NCI-H69 (cell line): ENCODE measurements around the gene RMC1.
"Not testable (repeated sequence)": the region's sequence is repeated elsewhere in the genome, so short reads cannot be mapped to it uniquely, and the experiment has no call there.

Experiments
- DNase-seq: peaks from one replicate; lab custom pipeline; 2025; lab: John Stamatoyannopoulos, UW

The RMC1 gene

DNA sequence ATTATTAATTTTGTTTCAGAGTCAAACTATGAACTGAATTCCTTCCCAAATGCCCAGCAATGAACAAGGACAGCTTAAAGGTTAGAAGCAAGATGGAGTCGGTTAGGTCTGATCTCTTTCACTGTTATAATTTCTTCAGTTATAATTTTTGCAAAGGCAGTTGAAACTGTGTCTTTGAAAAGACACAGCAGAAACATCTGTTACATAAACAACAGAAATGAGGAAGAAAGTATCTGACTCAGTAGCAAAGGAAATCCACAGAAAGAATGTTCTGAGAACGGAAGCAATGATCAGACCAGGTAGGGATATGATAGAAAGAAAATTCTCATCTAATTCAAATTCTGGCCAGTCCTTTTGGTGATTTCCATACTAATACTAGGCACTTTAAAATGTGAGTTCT is 5.2 kb upstream of the RMC1 start:
- no peak for DNase-seq

DNA sequence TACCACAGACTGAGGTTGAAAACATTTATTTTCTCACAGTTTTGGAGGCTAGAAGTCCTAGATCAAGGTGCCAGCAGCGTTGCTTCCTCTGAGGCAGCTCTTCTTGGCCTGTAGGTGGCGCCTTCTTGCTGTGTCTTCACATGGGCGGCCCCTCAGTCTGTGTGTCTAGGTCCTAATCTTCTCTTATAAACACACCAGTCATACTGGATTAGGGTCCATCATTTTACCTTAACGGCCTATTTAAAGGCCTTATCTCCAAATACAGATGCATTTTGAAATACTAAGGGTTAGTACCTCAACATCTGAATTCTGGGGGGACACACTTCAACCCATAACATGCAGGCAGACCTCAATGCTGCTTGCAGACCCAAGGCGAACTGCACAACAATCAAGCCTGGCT is 4.4 kb upstream of the RMC1 start:
- peak; percentile 92 for DNase-seq

DNA sequence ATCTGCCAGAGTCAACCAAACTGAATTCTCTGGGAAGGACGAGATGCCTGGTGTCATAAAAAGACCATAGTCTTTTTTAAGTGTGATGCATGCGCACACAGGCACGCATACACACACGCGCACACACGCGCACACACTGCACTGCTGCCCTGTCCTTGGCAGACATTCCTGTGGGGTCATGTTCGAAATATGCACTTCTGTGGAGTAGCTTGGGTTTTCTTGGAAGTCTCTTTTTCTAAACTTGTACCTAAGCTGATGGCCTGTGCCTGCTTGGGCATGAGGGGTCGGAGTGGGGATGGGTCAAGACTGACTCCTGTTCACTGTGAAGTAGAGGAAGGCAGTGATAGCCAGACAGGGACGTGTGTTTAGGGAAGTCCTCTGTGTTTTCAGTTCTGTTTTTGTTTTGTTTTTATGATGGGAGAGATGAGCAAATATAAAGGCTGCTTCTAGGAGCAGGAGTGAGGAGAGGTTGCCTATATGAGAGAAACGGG is 4.0 kb upstream of the RMC1 start:
- DNase-seq, result no peak

DNA sequence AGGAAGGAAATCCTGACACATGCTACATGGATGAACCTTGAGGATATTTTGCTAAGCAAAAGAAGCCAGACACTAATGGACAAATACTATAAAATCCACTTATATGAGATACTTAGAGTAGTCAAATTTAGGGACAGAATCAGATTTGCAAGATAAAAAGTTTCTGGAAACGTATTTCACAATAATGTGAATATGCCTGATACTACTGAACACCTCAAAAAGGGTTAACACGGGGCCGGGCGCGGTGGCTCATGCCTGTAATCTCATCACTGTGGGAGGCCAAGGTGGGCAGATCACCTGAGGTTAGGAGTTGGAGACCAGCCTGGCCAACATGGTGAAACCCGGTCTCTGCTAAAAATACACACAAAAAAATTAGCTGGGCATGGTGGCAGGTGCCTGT is 1.7 kb upstream of the RMC1 start:
- no peak for DNase-seq

DNA sequence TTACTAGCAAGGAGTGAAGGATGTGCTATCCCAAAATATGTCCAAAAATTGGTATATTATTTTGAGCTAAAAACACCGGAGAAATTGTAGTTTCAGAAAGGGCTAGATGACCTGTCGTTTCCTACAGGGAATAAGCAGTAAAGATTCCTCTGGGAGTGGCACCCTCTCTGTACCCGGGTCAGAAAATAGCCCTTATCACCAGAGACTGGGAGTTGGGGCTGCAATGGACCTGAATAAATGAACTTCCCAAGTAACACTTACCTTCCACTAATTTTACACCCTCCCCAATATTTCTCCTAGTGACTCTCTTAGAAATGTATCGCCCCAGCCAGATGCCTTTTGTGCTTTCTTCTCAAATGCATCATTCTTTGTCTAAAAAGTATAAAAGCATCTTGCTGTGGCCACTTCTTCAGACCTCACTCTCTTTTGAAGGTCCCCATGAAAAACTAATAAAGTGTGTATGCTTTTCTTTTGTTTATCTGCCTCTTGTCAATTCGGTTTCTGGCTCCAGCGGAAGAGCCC is 734 bp upstream of the RMC1 start:
- peak; percentile 73 for DNase-seq

DNA sequence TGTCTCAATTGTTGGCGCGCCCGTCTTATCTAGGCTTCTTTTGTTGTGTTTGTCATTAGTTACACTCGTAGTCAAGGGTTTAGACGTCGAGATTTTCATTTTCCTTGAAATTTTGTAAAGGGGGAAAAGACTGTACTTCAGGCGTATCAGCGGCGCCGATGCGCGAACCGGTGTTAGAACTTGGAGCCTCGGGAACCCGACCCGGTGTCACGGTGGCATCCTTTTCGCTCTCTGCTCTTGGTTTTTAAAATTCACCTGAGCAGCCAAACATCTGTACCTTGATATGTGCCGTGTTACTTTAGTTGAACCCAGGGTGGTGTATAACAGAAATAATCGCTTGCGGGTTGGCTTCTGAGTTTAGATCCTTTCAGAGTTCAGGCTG is 643 bp downstream of the RMC1 start:
- peak; percentile 55 for DNase-seq

DNA sequence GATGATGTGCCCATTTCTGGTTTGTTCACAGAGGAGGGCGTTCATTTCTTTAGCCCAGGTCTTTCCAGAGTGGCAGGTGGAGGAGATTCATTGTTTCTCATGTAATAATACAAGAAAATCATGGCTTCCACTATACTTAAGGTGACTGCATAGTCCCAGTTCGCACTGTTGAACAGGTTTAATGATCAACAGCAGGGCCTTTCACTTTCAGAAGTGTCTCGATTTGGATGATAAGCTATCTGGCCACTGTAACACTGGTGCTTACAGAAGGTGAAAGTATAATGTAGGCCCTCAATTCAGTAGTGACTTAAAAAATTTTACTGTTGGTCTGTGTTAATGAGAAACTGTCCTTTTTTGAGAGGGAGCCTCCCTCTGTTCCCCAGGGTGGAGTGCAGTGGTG is 1.4 kb downstream of the RMC1 start:
- DNase-seq, result no peak

DNA sequence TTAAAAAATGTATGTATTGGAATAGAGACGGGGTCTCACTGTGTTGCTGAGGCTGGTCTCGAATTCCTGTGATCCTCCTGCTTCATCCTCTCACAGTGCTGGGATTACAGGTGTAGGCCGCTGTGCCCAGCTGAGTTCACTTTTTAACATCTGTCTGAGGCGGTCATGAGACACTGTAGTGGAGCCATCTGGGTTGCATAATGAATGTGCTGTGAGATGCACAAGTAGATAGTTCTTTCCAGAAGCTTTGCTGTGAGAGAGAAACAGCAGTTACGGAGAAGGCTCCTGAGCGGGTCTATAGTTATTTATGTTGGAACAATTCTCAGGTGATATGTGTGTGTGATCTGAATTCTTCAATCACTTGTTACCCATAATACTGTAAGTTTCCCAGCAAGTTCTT is 3.1 kb downstream of the RMC1 start:
- no peak for DNase-seq

DNA sequence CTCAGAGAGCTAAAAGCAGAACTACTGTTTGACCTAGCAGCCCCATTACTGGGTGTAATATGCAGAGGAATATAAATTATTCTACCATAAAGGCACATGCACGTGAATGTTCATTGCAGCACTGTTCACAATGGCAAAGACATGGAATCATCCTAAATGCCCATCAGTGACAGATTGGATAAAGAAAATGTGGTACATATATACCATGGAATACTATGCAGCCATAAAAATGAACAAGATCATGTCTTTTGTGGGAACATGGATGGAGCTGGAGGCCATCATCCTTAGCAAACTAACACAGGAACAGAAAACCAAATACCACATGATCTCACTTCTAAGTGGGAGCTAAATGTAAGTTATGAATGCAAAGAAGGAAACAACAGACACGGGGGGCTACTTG is 7.6 kb downstream of the RMC1 start:
- DNase-seq, result not testable (repeated sequence)

DNA sequence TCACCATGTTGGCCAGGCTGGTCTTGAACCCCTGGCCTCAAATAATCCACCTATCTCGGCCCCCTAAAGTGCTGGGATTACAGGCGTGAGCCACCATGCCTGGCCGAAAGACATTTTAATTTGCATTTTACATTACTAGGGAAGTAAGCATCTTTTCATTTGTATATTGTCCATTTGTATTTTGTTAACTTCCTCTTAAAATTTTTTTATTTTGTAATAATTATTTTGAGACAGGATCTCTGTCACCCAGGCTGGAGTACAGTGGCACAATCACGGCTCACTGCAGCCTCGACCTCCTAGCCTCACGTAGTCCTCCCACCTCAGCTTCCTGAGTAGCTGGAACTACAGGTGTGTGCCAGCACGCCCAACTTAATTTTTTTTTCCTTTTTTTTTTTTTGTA is 8.9 kb downstream of the RMC1 start:
- not testable (repeated sequence) for DNase-seq

DNA sequence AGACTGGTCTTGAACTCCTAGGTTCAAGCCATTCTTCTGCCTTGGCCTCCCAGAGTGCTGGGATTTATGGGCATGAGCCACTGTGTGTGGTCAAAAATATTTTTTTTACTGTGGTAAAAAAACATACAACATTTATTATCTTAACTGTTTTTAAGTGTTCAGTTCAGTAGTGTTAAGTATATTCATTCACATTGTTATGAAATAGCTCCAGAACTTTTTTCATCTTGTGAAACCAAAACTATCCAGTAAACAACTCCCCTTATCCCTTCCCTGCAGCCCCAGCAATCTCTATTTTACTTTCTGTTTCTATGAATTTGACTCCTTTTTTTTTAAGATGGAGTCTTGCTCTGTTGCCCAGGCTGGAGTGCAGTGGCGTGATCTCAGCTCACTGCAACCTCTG is 9.3 kb downstream of the RMC1 start:
- DNase-seq, result no peak

DNA sequence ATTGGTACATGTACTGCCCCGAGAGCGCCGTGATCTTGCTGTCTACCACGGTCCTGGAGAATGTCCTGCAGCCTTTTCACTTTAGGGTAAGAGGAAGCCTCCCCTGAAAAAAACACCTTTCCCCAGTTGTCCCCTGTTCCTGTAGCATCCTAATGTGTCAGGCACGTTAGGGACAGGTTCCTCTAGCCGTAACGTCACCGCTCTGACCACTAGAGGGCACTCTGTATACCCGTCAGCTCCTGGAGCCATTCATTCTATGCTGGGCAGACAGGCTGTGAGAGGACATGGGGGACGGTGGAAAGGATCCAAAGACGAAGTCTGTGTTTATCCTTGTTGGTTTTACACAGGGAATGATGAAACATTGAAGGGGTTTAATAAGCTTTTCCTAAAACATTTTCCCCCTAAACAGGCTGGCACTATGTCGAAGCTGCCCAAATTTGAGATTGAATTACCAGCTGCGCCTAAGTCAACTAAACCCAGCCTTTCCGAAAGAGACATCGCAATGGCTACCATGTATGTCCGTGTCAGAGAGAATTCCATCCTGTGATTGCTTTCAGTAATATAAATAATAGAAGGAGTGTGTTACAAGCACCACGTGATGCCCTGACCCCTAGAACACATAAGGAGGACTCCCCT is 12.7 kb downstream of the RMC1 start:
- peak; percentile 92 for DNase-seq

DNA sequence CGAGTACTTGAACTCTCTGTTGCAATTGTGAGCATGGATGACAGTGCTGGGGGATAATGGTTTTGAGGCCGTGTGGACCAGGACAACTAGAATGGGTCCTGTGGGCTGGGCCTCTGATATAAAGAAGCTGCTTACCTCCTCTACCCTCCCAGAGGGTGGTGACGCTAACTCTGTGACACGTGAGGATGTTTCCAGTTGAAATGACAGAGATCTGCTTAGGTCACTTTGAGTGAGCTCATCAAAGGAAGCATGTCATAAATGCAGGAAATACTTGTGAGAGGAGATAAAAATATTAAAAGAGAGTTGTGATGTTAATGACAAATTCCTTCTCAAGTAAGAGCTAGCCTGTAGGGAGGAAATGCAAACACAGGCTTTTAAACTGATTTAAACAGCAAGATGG is 16.4 kb downstream of the RMC1 start:
- no peak for DNase-seq

DNA sequence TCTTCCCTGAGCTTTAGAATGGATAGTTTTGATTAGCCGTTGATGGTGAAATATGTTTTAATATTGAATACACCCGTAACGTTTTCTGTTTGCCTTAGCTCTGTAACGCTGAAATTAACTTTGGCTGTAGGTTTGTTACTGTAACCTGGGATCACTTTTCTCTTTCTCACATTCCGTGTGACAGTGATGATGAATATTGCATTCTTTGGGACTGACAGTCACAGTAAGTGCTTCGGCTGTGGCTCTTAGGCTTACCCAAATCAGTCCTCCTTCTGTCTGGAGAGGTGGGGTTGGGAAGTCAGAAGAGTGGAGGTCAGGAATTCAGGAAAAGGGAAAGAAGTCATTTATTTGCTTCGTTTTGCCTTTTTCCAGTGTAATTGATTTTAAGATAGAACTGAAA is 18.0 kb downstream of the RMC1 start:
- no peak for DNase-seq

DNA sequence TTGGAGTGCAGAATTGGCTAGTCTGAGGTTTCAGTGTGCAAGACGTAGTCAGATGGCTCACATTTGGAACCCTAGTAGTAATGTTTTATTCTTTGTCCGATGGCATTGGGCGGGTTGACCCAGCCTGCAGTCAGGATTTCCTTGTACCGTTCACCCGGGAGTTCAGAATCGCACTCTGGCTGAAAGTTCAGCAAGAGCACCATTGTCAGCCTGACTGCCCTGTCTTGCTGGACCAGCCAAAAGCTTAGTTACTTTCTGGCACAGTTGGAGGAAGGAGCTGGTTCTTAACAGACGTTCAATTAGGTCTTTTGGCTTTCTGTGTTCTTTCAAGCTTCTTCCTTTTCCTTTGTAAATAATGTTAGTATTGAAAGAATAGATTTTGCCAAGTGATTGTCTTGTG is 18.6 kb downstream of the RMC1 start:
- DNase-seq, result no peak

DNA sequence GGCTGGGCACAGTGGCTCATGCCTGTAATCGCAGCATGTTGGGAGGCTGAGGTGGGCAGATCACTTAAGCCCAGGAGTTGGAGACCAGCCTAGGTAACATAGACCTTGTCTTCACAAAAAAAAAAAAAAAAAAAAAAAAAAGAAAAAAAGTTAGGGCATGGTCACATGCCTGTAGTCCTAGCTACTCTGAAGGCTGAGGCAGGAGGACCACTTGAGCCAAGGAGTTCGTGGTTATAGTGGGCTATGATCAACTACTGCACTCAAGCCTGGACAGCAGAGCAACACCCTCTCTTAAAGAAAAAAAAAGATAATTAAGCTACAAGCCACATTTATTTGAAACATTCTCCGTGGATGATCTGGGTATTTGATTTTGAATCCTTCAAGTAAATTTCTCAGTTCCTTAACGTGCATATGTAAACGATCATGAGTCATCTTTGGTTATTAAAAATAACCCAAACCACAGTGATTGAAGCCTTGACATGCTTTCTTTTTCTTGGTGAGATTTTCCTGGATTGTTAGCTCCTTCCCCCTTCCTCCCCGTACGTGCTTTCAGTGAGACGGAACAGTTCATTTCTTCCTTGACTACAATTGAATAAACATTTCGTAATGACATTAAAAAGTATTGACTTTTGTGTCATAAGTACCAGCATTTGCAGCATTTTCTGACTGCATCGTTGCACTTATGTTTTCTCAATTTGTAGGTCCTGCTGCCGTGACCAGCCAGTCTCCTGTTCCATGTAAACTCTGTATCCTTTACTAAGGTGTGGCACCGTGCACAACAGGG is 20.3 kb downstream of the RMC1 start:
- no peak for DNase-seq

DNA sequence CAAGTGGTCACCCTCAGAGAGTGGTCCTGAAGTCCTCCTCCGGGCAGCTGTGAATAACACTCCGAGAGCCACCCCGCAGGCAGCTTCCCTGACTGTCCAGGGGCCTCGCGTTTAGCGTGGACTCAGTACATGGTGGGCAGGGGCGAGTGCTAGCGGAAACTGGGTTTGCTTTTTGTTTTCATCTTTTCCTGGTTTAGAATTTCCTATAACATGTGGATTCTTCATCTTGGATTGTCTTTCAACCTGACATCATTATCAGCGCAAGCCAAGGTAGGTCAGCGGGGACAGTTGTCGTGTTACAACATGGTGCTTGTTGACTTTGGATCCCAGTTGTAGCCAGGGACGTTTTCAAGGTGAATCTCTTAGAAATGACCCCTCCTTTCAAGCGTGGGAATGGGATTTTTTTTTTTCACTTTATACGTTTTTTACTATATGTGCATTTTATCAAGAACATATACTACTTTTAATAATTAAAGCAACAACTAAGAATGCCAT is 20.9 kb downstream of the RMC1 start:
- DNase-seq, result no peak

DNA sequence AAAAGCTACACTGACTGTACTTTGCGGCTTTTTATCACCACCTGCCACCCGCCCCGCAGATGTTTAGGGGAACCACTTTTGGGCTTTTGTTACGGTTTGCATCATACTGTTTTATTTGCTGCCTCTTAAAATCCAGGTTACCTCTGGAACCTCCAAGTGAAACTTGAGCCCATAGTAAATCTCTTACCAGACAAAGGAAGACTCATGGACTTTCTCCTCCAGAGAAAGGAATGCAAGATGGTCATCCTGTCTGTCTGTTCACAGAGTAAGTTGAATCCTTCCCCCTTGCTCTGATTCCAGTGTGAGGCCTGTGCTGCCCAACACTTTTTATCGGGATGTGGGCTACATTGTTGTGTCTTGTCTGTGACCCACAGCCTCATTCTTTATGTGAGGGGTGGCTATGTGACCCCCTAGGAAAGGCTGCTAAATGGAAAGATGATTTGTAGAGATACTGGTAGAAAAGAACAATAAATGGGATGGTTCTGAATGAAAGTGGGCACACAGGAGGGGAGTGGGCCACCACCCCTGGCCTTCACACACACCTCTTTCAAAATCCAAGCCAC is 23.3 kb downstream of the RMC1 start:
- no peak for DNase-seq

DNA sequence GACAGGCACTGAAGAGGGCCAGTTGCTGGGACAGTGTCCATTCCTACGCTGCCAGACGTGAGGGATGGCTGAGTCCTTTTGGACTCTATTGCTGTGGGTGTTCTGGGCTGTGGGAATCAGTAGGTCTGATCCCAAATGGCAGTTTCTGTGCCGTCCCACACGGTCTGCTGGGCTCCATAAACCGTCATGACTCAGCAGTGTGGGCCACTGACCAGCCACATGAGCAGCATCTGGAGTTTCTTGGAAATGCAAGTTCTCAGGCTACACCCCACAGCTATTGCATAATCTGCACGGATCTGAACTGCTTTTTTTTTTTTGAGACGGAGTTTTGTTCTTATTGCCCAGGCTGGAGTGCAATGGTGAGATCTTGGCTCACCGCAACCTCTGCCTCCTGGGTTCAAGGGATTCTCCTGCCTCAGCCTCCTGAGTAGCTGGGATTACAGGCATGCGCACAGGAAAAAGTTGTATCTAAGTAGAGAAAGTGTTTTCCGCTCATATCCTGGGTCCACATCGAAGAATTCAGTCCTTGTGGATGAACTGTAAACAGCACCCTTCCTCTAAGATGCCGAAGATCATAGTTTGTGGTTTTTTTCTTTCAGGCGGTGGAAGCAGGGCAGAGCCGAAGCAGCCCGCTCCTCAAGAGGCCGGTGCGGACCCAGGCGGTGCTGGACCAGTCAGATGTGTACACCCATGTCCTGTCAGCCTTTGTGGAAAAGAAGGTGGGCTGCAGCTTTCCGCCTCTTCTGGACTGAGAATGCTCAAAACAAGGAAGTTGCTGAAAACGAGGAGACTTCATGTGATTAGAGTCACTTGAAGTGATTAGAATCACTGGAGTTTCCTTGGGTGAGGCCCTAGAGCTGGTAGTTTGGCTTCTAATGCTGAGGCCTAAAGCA is 25.5 kb downstream of the RMC1 start:
- DNase-seq, result no peak

DNA sequence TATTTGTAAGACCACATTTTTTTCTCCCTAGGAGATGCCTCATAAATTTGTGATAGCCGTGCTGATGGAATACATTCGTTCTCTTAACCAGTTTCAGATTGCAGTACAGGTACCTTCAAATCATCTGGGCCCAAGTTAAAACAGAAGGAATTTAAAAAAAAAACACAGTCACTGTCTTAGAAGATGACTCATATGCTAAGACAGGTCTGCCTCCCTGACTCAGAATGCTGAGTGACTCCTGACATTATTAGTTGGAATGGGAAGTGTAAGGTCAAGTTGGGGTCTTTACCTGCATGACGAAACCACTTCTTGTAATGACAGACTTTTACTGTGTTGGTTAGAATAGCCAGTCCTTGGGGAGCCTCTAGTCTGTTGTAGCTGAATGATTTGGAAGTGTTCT is 26.3 kb downstream of the RMC1 start:
- DNase-seq, result no peak

DNA sequence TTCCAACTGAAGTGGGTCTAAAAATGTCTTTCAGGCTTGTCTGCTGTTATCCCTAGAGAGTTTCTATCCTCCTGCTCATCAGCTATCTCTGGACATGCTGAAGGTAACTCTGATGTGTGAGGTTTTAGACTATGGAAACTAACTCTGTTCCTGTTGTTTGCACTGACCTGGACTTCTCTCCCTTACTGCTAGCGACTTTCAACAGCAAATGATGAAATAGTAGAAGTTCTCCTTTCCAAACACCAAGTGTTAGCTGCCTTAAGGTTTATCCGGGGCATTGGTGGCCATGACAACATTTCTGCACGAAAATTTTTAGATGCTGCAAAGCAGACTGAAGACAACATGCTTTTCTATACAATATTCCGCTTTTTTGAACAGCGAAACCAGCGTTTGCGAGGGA is 26.9 kb downstream of the RMC1 start:
- no peak for DNase-seq

DNA sequence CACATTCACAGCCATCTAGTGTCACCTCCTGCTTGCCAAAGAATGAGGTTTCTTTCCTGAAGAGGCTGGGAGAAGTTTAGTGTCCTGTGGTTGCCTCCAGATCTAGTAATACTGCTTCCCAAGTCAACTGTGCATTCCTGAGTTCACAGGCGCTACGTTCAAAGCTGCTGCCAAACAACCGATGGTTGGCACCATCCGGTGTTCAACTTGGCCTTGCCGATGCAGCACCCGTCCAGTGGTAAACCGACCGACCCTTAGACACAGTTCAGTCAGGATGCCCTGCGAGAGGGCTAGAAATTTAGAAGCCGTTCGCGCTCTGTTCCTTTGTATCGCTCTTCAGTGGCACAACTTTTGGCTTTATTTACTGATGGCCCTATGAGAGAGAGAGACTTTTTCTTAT is 28.6 kb downstream of the RMC1 start:
- DNase-seq, result no peak
